Measurements from ENCODE around the gene MOSPD2.

- TF ChIP-seq CTCF (optimal IDR thresholded peaks at IDR 0.05 in 1 of 3, IDR thresholded peaks at IDR 0.05 in 1 of 3, conservative IDR thresholded peaks at IDR 0.05 in 1 of 3; ENCODE audit: extremely low read depth in 1 of 3, insufficient read depth in 2 of 3, low read length in 3 of 3) (no peak), EZH2 (IDR thresholded peaks at IDR 0.05; ENCODE audit: low read length) (no peak)
Measured at GRCh38 chrX:14825851-14826250, 47.4 kb upstream of the MOSPD2 start.
